OCI-LY7 (cell line): ENCODE measurements around the gene PTCHD4. TPM values are rescaled to one million over a fixed set of nuclear protein-coding genes. Genes with fewer than 3 reads are reported as not detected.

ENCODE experiments used
- BruUV-seq: library from RNA; stranded (reverse); fragments of 400-500 nt; replicated peaks from 2 replicates; lab custom pipeline; 2021; lab: Mats Ljungman, UMichigan
- CTCF ChIA-PET: fragments of 300-600 bp; sonication (Branson Sonifier 250); formaldehyde crosslinking; loops from one replicate; lab custom pipeline; 2022; ENCODE audit warnings: antibody characterized with exemption; ENCODE audit not compliant: unreplicated experiment; lab: Charles Lee
- POLR2A ChIA-PET: fragments of 300-600 bp; sonication (Branson Sonifier 250); formaldehyde crosslinking; loops from one replicate; lab custom pipeline; 2022; ENCODE audit warnings: antibody characterized with exemption; lab: Charles Lee
- DNase-seq: peaks from one replicate; pipeline ENCODE4 v3.0.0-alpha.2; 2015; ENCODE audit warnings: low spot score
- H2AFZ ChIP-seq: fragments of 200-600 bp; sonication (generic), shearing (Covaris generic); 2 replicates; pipeline ENCODE4 v1.6.1; 2014; ENCODE audit warnings: mild to moderate bottlenecking, antibody characterized with exemption, low read length, moderate library complexity
- H3K27ac ChIP-seq: fragments of 200-600 bp; sonication (generic); 2 replicates; pipeline ENCODE4 v1.5.1; 2014; ENCODE audit warnings: mixed run types, low read depth, mild to moderate bottlenecking, moderate library complexity, low read length, inconsistent platforms; ENCODE audit not compliant: poor library complexity, severe bottlenecking
- H3K36me3 ChIP-seq: fragments of 200-600 bp; sonication (generic); 2 replicates; pipeline ENCODE4 v1.6.1; 2014; ENCODE audit warnings: mild to moderate bottlenecking, antibody characterized with exemption, low read length, moderate library complexity, mixed read lengths; ENCODE audit not compliant: insufficient read depth
- H3K4me1 ChIP-seq: fragments of 200-600 bp; sonication (generic); 2 replicates; pipeline ENCODE4 v1.5.1; 2014; ENCODE audit warnings: mild to moderate bottlenecking, low read length; ENCODE audit not compliant: insufficient read depth, poor library complexity, severe bottlenecking
- H3K4me2 ChIP-seq: fragments of 200-600 bp; sonication (generic); 2 replicates; pipeline ENCODE4 v1.6.1; 2014; ENCODE audit warnings: mild to moderate bottlenecking, low read length
- H3K4me3 ChIP-seq: fragments of 200-600 bp; sonication (generic); 2 replicates; pipeline ENCODE4 v1.5.1; 2014; ENCODE audit warnings: mild to moderate bottlenecking, low read depth, low read length; ENCODE audit not compliant: poor library complexity, severe bottlenecking
- H3K79me2 ChIP-seq: fragments of 200-600 bp; sonication (generic); 2 replicates; pipeline ENCODE4 v1.6.1; 2016; ENCODE audit warnings: low read depth, mild to moderate bottlenecking, low read length, moderate library complexity, mixed read lengths; ENCODE audit not compliant: insufficient read depth
- H3K9me2 ChIP-seq: fragments of 200-600 bp; sonication (generic); 2 replicates; pipeline ENCODE4 v1.6.1; 2016; ENCODE audit warnings: mild to moderate bottlenecking, low read length, mixed read lengths; ENCODE audit not compliant: insufficient read depth
- H3K9me3 ChIP-seq: fragments of 200-600 bp; sonication (generic); 2 replicates; pipeline ENCODE4 v1.6.1; 2014; ENCODE audit warnings: mild to moderate bottlenecking, mixed run types, low read length, mixed read lengths
- H4K20me1 ChIP-seq: fragments of 200-600 bp; sonication (generic); 2 replicates; pipeline ENCODE4 v1.6.1; 2014; ENCODE audit warnings: mild to moderate bottlenecking, antibody characterized with exemption, low read length, moderate library complexity, mixed read lengths; ENCODE audit not compliant: insufficient read depth
- CTCF ChIP-seq: fragments of 200-600 bp; sonication (generic); conservative IDR thresholded peaks from 2 replicates; pipeline ENCODE4 v1.5.1; 2014; ENCODE audit warnings: mild to moderate bottlenecking, antibody characterized with exemption, low read length, moderate library complexity, mixed read lengths
- EZH2phosphoT487 ChIP-seq: fragments of 200-600 bp; sonication (generic); IDR thresholded peaks from 2 replicates; pipeline ENCODE4 v1.6.1; 2018; ENCODE audit warnings: low read depth, borderline replicate concordance, mild to moderate bottlenecking, mixed run types, antibody characterized with exemption, low read length, moderate library complexity, mixed read lengths
- intact Hi-C: fragments of 100-400 bp; cut with micrococcal nuclease; formaldehyde crosslinking; loops from one replicate; pipeline ENCODE4 v1.10.0; 2022; ENCODE audit not compliant: unreplicated experiment
- total RNA-seq, 2 experiments: library from RNA; depleted of rRNA in 1 of 2; stranded (reverse); fragments of >200 nt in 1 of 2; shearing (Covaris generic) in 1 of 2; gene quantifications; 2 replicates each; pipeline ENCODE4 v1.2.3, GENCODE V29; 2014 to 2022

Gene PTCHD4
- total RNA-seq, 2 experiments from 2014 or later = not detected

GRCh38 chr6:48116699-48117645 lies 6.0 kb upstream of the PTCHD4 start:
- no peak overlapping the region for H2AFZ ChIP-seq
- no peaks in the 10 kb centered on the region for H3K79me2 ChIP-seq
- H3K4me2 ChIP-seq = no peak overlapping the region
- H3K36me3 ChIP-seq = no peaks in the 10 kb centered on the region
- H3K9me2 ChIP-seq = no peaks in the 10 kb centered on the region
- BruUV-seq = no TSS peak
- TF ChIP-seq EZH2phosphoT487 = no peak
- no peak for TF ChIP-seq CTCF
- no peaks in the 10 kb centered on the region for H4K20me1 ChIP-seq
- no peaks in the 10 kb centered on the region for H3K4me1 ChIP-seq
- intact Hi-C loops = no loop called here
- no peak overlapping the region for H3K27ac ChIP-seq
- ChIA-PET CTCF (no interaction called here), POLR2A (interaction anchor here (0.8 kb wide), 1 partner anchor 19 kb away, joined by 5 read pairs; no protein-coding TSS in a partner anchor)
- DNase-seq = no peak
- H3K4me3 ChIP-seq = no peak overlapping the region
- no peaks in the 10 kb centered on the region for H3K9me3 ChIP-seq

GRCh38 chr6:48113130-48113529 lies 2.1 kb upstream of the PTCHD4 start:
- TF ChIP-seq EZH2phosphoT487 (no peak), CTCF (no peak)
- Histone ChIP-seq H4K20me1 (no peaks in the 10 kb centered on the region), H2AFZ (no peak overlapping the region), H3K27ac (no peak overlapping the region), H3K4me1 (no peaks in the 10 kb centered on the region), H3K4me3 (no peak overlapping the region), H3K79me2 (no peaks in the 10 kb centered on the region), H3K9me3 (no peaks in the 10 kb centered on the region), H3K9me2 (no peaks in the 10 kb centered on the region), H3K4me2 (no peak overlapping the region), H3K36me3 (no peaks in the 10 kb centered on the region)
- ChIA-PET POLR2A (no interaction called here), CTCF (no interaction called here)
- no peak for DNase-seq
- intact Hi-C loops = no loop called here
- BruUV-seq = no TSS peak

GRCh38 chr6:48111575-48111974 lies 578 bp upstream of the PTCHD4 start:
- CTCF ChIA-PET = no interaction called here
- Histone ChIP-seq H3K9me2 (no peaks in the 10 kb centered on the region), H4K20me1 (no peaks in the 10 kb centered on the region), H3K36me3 (no peaks in the 10 kb centered on the region), H3K4me2 (no peak overlapping the region), H2AFZ (no peak overlapping the region), H3K9me3 (no peaks in the 10 kb centered on the region), H3K4me3 (no peak overlapping the region), H3K27ac (no peak overlapping the region), H3K4me1 (no peaks in the 10 kb centered on the region), H3K79me2 (no peaks in the 10 kb centered on the region)
- intact Hi-C loops = no loop called here
- no peak for DNase-seq
- POLR2A ChIA-PET = no interaction called here
- TF ChIP-seq CTCF (no peak), EZH2phosphoT487 (no peak)
- BruUV-seq = no TSS peak
